HCT116 (cell line): ENCODE results near the gene HIGD1C.
"Not testable (repeated sequence)": the region's sequence is repeated elsewhere in the genome, so short reads cannot be mapped to it uniquely, and the experiment has no call there.

Source experiments
- JUND ChIP-seq: IDR thresholded peaks from 2 replicates; pipeline ENCODE4 v1.6.1; 2012
- SIN3A ChIP-seq: IDR thresholded peaks from 2 replicates; pipeline ENCODE4 v1.6.1; 2012; ENCODE audit warnings: low read depth
- TF ChIP-seq, protein P1 (sequence below): IDR thresholded peaks from 2 replicates; pipeline ENCODE4 v1.6.1; 2011; ENCODE audit warnings: mild to moderate bottlenecking, low read length, moderate library complexity; ENCODE audit not compliant: insufficient replicate concordance; ENCODE audit errors: extremely low read depth
- TF ChIP-seq, protein P2 (sequence below): IDR thresholded peaks from 2 replicates; pipeline ENCODE4 v1.6.1; 2012
- TF ChIP-seq, protein P3 (sequence below), 3 experiments: fragments of 200-600 bp in 1 of 3; sonication (generic) in 1 of 3; IDR thresholded peaks in 2 of 3; conservative IDR thresholded peaks in 1 of 3; 2 replicates each; pipeline ENCODE4 v1.5.1; 2012 to 2017; ENCODE audit warnings: low read depth in 2 of 3, low read length in 2 of 3, antibody characterized with exemption in 1 of 3, borderline replicate concordance in 1 of 3, control low read depth in 1 of 3, mild to moderate bottlenecking in 1 of 3, mixed read lengths in 1 of 3, mixed run types in 1 of 3, moderate library complexity in 1 of 3; ENCODE audit not compliant: insufficient read depth in 1 of 3

DNA sequence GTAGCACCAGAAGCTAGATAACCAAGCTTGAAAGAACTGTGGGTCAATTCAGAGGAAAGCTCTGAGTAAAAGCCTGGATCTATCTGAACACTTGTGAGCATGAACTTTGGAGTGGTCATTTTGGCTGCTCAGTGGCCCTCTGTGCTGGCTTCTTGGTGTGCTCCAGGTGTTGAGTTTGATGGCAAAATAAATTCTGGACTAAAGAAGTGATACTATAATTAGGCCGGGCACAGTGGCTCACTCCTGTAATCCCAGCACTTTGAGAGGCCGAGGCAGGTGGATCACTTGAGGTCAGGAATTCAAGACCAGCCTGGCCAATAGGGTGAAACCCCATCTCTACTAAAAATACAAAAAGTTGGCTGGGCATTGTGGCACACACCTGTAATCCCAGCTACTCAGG is 2.4 kb downstream of the HIGD1C start:
- TF ChIP-seq, protein P1, sequence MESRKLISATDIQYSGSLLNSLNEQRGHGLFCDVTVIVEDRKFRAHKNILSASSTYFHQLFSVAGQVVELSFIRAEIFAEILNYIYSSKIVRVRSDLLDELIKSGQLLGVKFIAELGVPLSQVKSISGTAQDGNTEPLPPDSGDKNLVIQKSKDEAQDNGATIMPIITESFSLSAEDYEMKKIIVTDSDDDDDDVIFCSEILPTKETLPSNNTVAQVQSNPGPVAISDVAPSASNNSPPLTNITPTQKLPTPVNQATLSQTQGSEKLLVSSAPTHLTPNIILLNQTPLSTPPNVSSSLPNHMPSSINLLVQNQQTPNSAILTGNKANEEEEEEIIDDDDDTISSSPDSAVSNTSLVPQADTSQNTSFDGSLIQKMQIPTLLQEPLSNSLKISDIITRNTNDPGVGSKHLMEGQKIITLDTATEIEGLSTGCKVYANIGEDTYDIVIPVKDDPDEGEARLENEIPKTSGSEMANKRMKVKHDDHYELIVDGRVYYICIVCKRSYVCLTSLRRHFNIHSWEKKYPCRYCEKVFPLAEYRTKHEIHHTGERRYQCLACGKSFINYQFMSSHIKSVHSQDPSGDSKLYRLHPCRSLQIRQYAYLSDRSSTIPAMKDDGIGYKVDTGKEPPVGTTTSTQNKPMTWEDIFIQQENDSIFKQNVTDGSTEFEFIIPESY: not testable (repeated sequence)
- TF ChIP-seq, protein P2, sequence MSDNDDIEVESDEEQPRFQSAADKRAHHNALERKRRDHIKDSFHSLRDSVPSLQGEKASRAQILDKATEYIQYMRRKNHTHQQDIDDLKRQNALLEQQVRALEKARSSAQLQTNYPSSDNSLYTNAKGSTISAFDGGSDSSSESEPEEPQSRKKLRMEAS: not testable (repeated sequence)
- TF ChIP-seq SIN3A, JUND: not testable (repeated sequence)
- TF ChIP-seq, protein P3, sequence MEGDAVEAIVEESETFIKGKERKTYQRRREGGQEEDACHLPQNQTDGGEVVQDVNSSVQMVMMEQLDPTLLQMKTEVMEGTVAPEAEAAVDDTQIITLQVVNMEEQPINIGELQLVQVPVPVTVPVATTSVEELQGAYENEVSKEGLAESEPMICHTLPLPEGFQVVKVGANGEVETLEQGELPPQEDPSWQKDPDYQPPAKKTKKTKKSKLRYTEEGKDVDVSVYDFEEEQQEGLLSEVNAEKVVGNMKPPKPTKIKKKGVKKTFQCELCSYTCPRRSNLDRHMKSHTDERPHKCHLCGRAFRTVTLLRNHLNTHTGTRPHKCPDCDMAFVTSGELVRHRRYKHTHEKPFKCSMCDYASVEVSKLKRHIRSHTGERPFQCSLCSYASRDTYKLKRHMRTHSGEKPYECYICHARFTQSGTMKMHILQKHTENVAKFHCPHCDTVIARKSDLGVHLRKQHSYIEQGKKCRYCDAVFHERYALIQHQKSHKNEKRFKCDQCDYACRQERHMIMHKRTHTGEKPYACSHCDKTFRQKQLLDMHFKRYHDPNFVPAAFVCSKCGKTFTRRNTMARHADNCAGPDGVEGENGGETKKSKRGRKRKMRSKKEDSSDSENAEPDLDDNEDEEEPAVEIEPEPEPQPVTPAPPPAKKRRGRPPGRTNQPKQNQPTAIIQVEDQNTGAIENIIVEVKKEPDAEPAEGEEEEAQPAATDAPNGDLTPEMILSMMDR (IDR thresholded peaks at IDR 0.05 in 2 of 3, conservative IDR thresholded peaks at IDR 0.05 in 1 of 3; ENCODE audit: borderline replicate concordance in 1 of 3, insufficient read depth in 1 of 3, low read depth in 2 of 3, low read length in 2 of 3): not testable (repeated sequence)
